ENCODE results near the gene PSRC1.

GRCh38 chr1:109327285-109327684 lies 44.3 kb upstream of the PSRC1 start:
- TF ChIP-seq, protein P1, sequence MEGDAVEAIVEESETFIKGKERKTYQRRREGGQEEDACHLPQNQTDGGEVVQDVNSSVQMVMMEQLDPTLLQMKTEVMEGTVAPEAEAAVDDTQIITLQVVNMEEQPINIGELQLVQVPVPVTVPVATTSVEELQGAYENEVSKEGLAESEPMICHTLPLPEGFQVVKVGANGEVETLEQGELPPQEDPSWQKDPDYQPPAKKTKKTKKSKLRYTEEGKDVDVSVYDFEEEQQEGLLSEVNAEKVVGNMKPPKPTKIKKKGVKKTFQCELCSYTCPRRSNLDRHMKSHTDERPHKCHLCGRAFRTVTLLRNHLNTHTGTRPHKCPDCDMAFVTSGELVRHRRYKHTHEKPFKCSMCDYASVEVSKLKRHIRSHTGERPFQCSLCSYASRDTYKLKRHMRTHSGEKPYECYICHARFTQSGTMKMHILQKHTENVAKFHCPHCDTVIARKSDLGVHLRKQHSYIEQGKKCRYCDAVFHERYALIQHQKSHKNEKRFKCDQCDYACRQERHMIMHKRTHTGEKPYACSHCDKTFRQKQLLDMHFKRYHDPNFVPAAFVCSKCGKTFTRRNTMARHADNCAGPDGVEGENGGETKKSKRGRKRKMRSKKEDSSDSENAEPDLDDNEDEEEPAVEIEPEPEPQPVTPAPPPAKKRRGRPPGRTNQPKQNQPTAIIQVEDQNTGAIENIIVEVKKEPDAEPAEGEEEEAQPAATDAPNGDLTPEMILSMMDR (conservative IDR thresholded peaks at IDR 0.05; ENCODE audit: low read depth in 2 of 2), result no peak
- TF ChIP-seq REST (IDR thresholded peaks at IDR 0.05; ENCODE audit: unreplicated experiment) (no peak), POLR2AphosphoS5 (IDR thresholded peaks at IDR 0.05; ENCODE audit: low read depth) (no peak), EZH2phosphoT487 (IDR thresholded peaks at IDR 0.05; ENCODE audit: unreplicated experiment) (no peak), CREB1 (CRISPR knock-in tag; IDR thresholded peaks at IDR 0.05; ENCODE audit: low read depth) (no peak), EZH2 (IDR thresholded peaks at IDR 0.05; ENCODE audit: low read depth, unreplicated experiment) (no peak), ZNF114 (CRISPR knock-in tag; IDR thresholded peaks at IDR 0.05) (no peak), ZNF331 (CRISPR knock-in tag; IDR thresholded peaks at IDR 0.05; ENCODE audit: low read depth) (no peak), STAT1 (IDR thresholded peaks at IDR 0.05; ENCODE audit: unreplicated experiment) (no peak), ZNF462 (CRISPR knock-in tag; IDR thresholded peaks at IDR 0.05) (no peak)

Measured in GM23338 (cell line).